Ecto neural progenitor cell (in vitro differentiated cells): Measurements from ENCODE around the gene SYT6.

Experiments
- DNase-seq: peaks from one replicate; pipeline ENCODE4 v3.0.0-alpha.2; 2018; ENCODE audit warnings: low spot score

SYT6 gene

GRCh38 chr1:114092186-114093062, 61.2 kb downstream of the SYT6 start:
- no peak for DNase-seq

- no peak for DNase-seq
These were observed 62.0 kb downstream of the SYT6 start for GRCh38 chr1:114091711-114092110.

- no peak for DNase-seq
These were observed 62.7 kb downstream of the SYT6 start for GRCh38 chr1:114090738-114091505.

GRCh38 chr1:114089502-114090138, 64.0 kb downstream of the SYT6 start:
- DNase-seq, result no peak

GRCh38 chr1:114088392-114089299, 65.0 kb downstream of the SYT6 start:
- no peak for DNase-seq

GRCh38 chr1:114087495-114087894, 66.2 kb downstream of the SYT6 start:
- no peak for DNase-seq

- no peak for DNase-seq
These were observed 66.9 kb downstream of the SYT6 start for GRCh38 chr1:114086601-114087368.

GRCh38 chr1:114082867-114083585, 70.6 kb downstream of the SYT6 start:
- no peak for DNase-seq

- no peak for DNase-seq
These were observed 71.4 kb downstream of the SYT6 start for GRCh38 chr1:114082304-114082630.

GRCh38 chr1:114081437-114082303, 72.0 kb downstream of the SYT6 start:
- no peak for DNase-seq

GRCh38 chr1:114080511-114081436, 72.9 kb downstream of the SYT6 start:
- no peak for DNase-seq

- no peak for DNase-seq
These were observed 74.0 kb downstream of the SYT6 start for GRCh38 chr1:114079596-114080190.

- DNase-seq, result no peak
These were observed 75.6 kb downstream of the SYT6 start for GRCh38 chr1:114078116-114078515.

GRCh38 chr1:114077188-114077587, 76.5 kb downstream of the SYT6 start:
- no peak for DNase-seq

GRCh38 chr1:114076308-114076707, 77.4 kb downstream of the SYT6 start:
- DNase-seq, result no peak

- no peak for DNase-seq
These were observed 78.0 kb downstream of the SYT6 start for GRCh38 chr1:114075546-114076242.

GRCh38 chr1:114075105-114075504, 78.6 kb downstream of the SYT6 start:
- DNase-seq, result no peak
